KMS-11 (cell line): ENCODE data around the gene DOCK11.

Source experiments
- H2AFZ ChIP-seq: fragments of 200-600 bp; sonication (generic); 2 replicates; pipeline ENCODE4 v1.6.1; 2016; ENCODE audit warnings: antibody characterized with exemption, mixed run types, low read depth
- H3K27ac ChIP-seq: fragments of 200-600 bp; sonication (generic); 2 replicates; pipeline ENCODE4 v1.6.1; 2016; ENCODE audit warnings: mild to moderate bottlenecking, mixed run types
- H3K27me3 ChIP-seq: fragments of 200-600 bp; sonication (generic); 2 replicates; pipeline ENCODE4 v1.6.1; 2017; ENCODE audit warnings: mild to moderate bottlenecking, low read depth, mixed run types, moderate library complexity; ENCODE audit not compliant: insufficient read depth
- H3K36me3 ChIP-seq: fragments of 200-600 bp; sonication (generic); 2 replicates; pipeline ENCODE4 v1.6.1; 2017; ENCODE audit warnings: mild to moderate bottlenecking, mixed run types; ENCODE audit not compliant: insufficient read depth
- H3K4me1 ChIP-seq: fragments of 200-600 bp; sonication (generic); 2 replicates; pipeline ENCODE4 v1.6.1; 2016; ENCODE audit warnings: mild to moderate bottlenecking, low read depth, mixed run types; ENCODE audit not compliant: poor library complexity, severe bottlenecking
- H3K4me2 ChIP-seq: fragments of 200-600 bp; sonication (generic); 2 replicates; pipeline ENCODE4 v1.7.0; 2016; ENCODE audit warnings: mild to moderate bottlenecking, mixed run types
- H3K4me3 ChIP-seq: fragments of 200-600 bp; sonication (generic); IDR thresholded peaks from 2 replicates; pipeline ENCODE4 v1.6.1; 2017; ENCODE audit warnings: low read depth, low read length, mixed read lengths; ENCODE audit not compliant: insufficient read depth
- H3K79me2 ChIP-seq: fragments of 200-600 bp; sonication (generic); 2 replicates; pipeline ENCODE4 v1.6.1; 2016; ENCODE audit warnings: low read depth, mixed run types; ENCODE audit not compliant: insufficient read depth
- H3K9ac ChIP-seq: fragments of 200-600 bp; sonication (generic); 2 replicates; pipeline ENCODE4 v1.6.1; 2016; ENCODE audit warnings: mild to moderate bottlenecking, mixed run types
- H4K20me1 ChIP-seq: fragments of 200-600 bp; sonication (generic); 2 replicates; pipeline ENCODE4 v1.6.1; 2016; ENCODE audit warnings: mild to moderate bottlenecking, mixed run types; ENCODE audit not compliant: insufficient read depth
- CTCF ChIP-seq: fragments of 200-600 bp; sonication (generic); conservative IDR thresholded peaks from 2 replicates; pipeline ENCODE4 v1.6.1; 2017; ENCODE audit warnings: low read depth, mild to moderate bottlenecking, antibody characterized with exemption, low read length, moderate library complexity, mixed read lengths

Gene DOCK11

GRCh38 chrX:118627084-118627758 is 131.6 kb downstream of the DOCK11 start:
- no peak overlapping the region for H3K9ac ChIP-seq

GRCh38 chrX:118630848-118631247 is 135.2 kb downstream of the DOCK11 start:
- Histone ChIP-seq H3K79me2 (no peaks in the 10 kb centered on the region), H3K4me1 (no peaks in the 10 kb centered on the region), H3K9ac (no peak overlapping the region), H2AFZ (no peak overlapping the region), H3K27ac (no peak overlapping the region), H4K20me1 (no peaks in the 10 kb centered on the region), H3K27me3 (no peaks in the 10 kb centered on the region), H3K4me2 (no peak overlapping the region), H3K4me3 (no peak overlapping the region), H3K36me3 (no peaks in the 10 kb centered on the region)
- TF ChIP-seq CTCF, result no peak

More at GRCh38 chrX:118627084-118627758, 131.6 kb downstream of the DOCK11 start:
- H3K79me2 ChIP-seq, result no peaks in the 10 kb centered on the region
- H3K27ac ChIP-seq, result no peak overlapping the region
- no peaks in the 10 kb centered on the region for H3K36me3 ChIP-seq
- H3K4me2 ChIP-seq, result no peak overlapping the region
- 0 out of 2 replicates have a peak, but pooled peaks have one; percentile 26 for TF ChIP-seq CTCF
- no peak overlapping the region for H3K4me3 ChIP-seq
- no peak overlapping the region for H2AFZ ChIP-seq
- no peaks in the 10 kb centered on the region for H3K27me3 ChIP-seq
- H4K20me1 ChIP-seq, result no peaks in the 10 kb centered on the region
- H3K4me1 ChIP-seq, result no peaks in the 10 kb centered on the region

GRCh38 chrX:118631586-118631985 is 136.0 kb downstream of the DOCK11 start:
- TF ChIP-seq CTCF, result no peak
- Histone ChIP-seq H2AFZ (no peak overlapping the region), H3K4me1 (no peaks in the 10 kb centered on the region), H3K27me3 (no peaks in the 10 kb centered on the region), H3K36me3 (no peaks in the 10 kb centered on the region), H3K4me3 (no peak overlapping the region), H4K20me1 (no peaks in the 10 kb centered on the region), H3K79me2 (no peaks in the 10 kb centered on the region), H3K9ac (no peak overlapping the region), H3K4me2 (no peak overlapping the region), H3K27ac (no peak overlapping the region)

GRCh38 chrX:118632862-118633261 is 137.2 kb downstream of the DOCK11 start:
- TF ChIP-seq CTCF, result no peak
- no peaks in the 10 kb centered on the region for H3K27me3 ChIP-seq
- H3K4me3 ChIP-seq, result no peak overlapping the region
- no peaks in the 10 kb centered on the region for H3K79me2 ChIP-seq
- H3K4me2 ChIP-seq, result no peak overlapping the region
- no peaks in the 10 kb centered on the region for H4K20me1 ChIP-seq
- H3K9ac ChIP-seq, result no peak overlapping the region
- H3K36me3 ChIP-seq, result no peaks in the 10 kb centered on the region
- no peak overlapping the region for H2AFZ ChIP-seq
- no peak overlapping the region for H3K27ac ChIP-seq
- H3K4me1 ChIP-seq, result no peaks in the 10 kb centered on the region
